Dermis microvascular lymphatic vessel endothelial cell (primary cell): ENCODE data around the gene PRR18. TPM values are rescaled to one million over a fixed set of nuclear protein-coding genes. Genes with fewer than 3 reads are reported as not detected.
"Not testable (repeated sequence)": the region's sequence is repeated elsewhere in the genome, so short reads cannot be mapped to it uniquely, and the experiment has no call there.

Experiments used
- DNase-seq, 2 donors: peaks; one replicate each; pipeline versions ENCODE4 v3.0.0 to v3.0.0-alpha.2; 2010; ENCODE audit warnings: low read depth in 2 of 2
- total RNA-seq: library from RNA; depleted of rRNA; stranded (reverse); fragments of >200 nt; gene quantifications from 2 replicates; pipeline ENCODE4 v1.2.1, GENCODE V29; 2014

The PRR18 gene
- not detected in 2 replicates for total RNA-seq

GRCh38 chr6:166308033-166308768 is at the start of gene PRR18:
Gene PRR18 (minus strand): TSS chr6:166308392. CDS start chr6:166308142, 250 bp downstream.
- no peak for DNase-seq

GRCh38 chr6:166355552-166355951 is 47.4 kb upstream of the PRR18 start:
- DNase-seq, result no peak

GRCh38 chr6:166354965-166355364 is 46.8 kb upstream of the PRR18 start:
- DNase-seq, result no peak

GRCh38 chr6:166354143-166354542 is 46.0 kb upstream of the PRR18 start:
- DNase-seq, result no peak

- DNase-seq, result no peak
Measured at GRCh38 chr6:166353507-166353906, 45.3 kb upstream of the PRR18 start.

- no peak for DNase-seq
Measured at GRCh38 chr6:166352923-166353322, 44.7 kb upstream of the PRR18 start.

GRCh38 chr6:166351715-166352285 is 43.6 kb upstream of the PRR18 start:
- peak in 1 of 2 donors; percentile 37 for DNase-seq

- no peak for DNase-seq
Measured at GRCh38 chr6:166348305-166348949, 40.2 kb upstream of the PRR18 start.

GRCh38 chr6:166346965-166347364 is 38.8 kb upstream of the PRR18 start:
- no peak for DNase-seq

GRCh38 chr6:166346449-166346848 is 38.3 kb upstream of the PRR18 start:
- DNase-seq, result no peak

- DNase-seq, result not testable (repeated sequence)
Measured at GRCh38 chr6:166345672-166346071, 37.5 kb upstream of the PRR18 start.

GRCh38 chr6:166344921-166345320 is 36.7 kb upstream of the PRR18 start:
- DNase-seq, result not testable (repeated sequence)

- DNase-seq, result no peak
Measured at GRCh38 chr6:166344240-166344639, 36.0 kb upstream of the PRR18 start.

GRCh38 chr6:166343150-166343487 is 34.9 kb upstream of the PRR18 start:
- DNase-seq, result no peak

GRCh38 chr6:166342349-166343149 is 34.4 kb upstream of the PRR18 start, which contains the start of gene SFT2D1:
Gene SFT2D1 (minus strand): TSS chr6:166342545. CDS start chr6:166342481, 64 bp downstream.
- DNase-seq, result peak; percentile 82 to 90

GRCh38 chr6:166341977-166342348 is 33.8 kb upstream of the PRR18 start:
- DNase-seq, result no peak

- DNase-seq, result peak in 1 of 2 donors; percentile 6
Measured at GRCh38 chr6:166341464-166341863, 33.3 kb upstream of the PRR18 start.

GRCh38 chr6:166338854-166339253 is 30.7 kb upstream of the PRR18 start:
- no peak for DNase-seq

- DNase-seq, result no peak
Measured at GRCh38 chr6:166336847-166337246, 28.7 kb upstream of the PRR18 start.

- DNase-seq, result no peak
Measured at GRCh38 chr6:166335378-166336302, 27.4 kb upstream of the PRR18 start.

- DNase-seq, result no peak
Measured at GRCh38 chr6:166334878-166335277, 26.7 kb upstream of the PRR18 start.
